HG03378 (cell line): ENCODE data around the gene ANKRD20A1.
"Not testable (repeated sequence)": the region's sequence is repeated elsewhere in the genome, so short reads cannot be mapped to it uniquely, and the experiment has no call there.

Experiments
- ATAC-seq: cut with Tn5 transposase; IDR thresholded peaks from one replicate; pipeline ENCODE4 v1.9.1; 2021; ENCODE audit warnings: mild to moderate bottlenecking, moderate library complexity; ENCODE audit not compliant: unreplicated experiment

The ANKRD20A1 gene

DNA sequence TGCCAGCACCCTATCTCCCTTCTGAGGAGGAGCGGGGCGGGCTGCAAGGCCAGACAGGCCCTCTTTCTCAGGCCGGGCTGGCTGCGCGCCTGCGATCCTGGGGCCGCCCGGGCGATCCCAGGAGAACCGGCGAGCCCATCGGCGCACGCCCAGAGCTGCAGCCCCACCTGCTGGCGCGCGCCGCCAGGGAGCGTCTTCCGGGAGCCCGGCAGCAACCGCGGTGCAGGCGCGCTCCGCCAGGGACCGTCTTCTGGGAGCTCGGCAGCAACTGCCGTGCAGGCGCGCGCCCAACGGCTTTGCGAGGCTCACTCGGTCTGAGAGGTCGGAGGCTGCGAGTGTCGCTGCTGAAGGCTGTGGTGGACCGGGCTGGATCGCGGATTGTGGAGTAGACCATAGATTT lies at the start of gene ANKRD20A1:
TSS of gene ANKRD20A1 (plus strand) at position 61 of the 400 bp plus-strand sequence. CDS start 496 bp downstream, outside the sequence.
- ATAC-seq, result not testable (repeated sequence)

DNA sequence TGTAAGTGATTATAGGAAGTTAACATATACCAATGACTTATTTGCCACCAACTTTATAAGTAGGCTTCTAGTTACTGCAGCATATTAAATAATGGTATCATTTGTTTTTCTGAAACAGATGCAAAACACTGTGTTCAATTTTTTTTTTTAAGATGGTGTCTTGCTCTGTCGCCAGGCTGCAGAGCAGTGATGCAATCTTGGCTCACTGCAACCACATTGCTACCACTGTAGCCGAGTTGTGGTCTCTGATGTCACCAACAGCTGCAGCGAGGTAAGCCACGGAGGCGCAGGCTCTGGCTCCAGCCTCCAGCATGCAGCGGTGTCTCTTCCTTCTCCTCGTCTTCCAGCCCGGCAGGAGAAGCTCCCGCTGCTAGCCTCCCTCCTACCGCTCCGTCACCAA lies 26.6 kb upstream of the ANKRD20A1 start:
- ATAC-seq, result not testable (repeated sequence)
